Natural killer cell (primary cell): ENCODE results near the gene ARMC9. TPM values are rescaled to one million over a fixed set of nuclear protein-coding genes. Genes with fewer than 3 reads are reported as not detected.
A peak's percentile ranks its signal among the peaks of the same experiment; 100 is the strongest.

Source experiments
- ATAC-seq, 3 donors: fragments of 150-1000 bp in 2 of 3; fragments of 200-7000 bp in 1 of 3; cut with Tn5 transposase; 1 replicate in 1 of 3; 2 replicates in 2 of 3; pipeline ENCODE4 v1.10.0; 2021; ENCODE audit warnings: mild to moderate bottlenecking in 2 of 3, moderate library complexity in 2 of 3
- DNase-seq, 2 donors: peaks; one replicate each; pipeline versions ENCODE4 v3.0.0 to v3.0.0-alpha.2; 2013 to 2021; ENCODE audit warnings: mixed read lengths in 1 of 2
- H3K27ac ChIP-seq: one replicate; pipeline ENCODE4 v1.5.1; 2013; ENCODE audit warnings: mild to moderate bottlenecking, low read length
- H3K27me3 ChIP-seq: one replicate; pipeline ENCODE4 v1.6.1; 2013; ENCODE audit warnings: low read length; ENCODE audit not compliant: control insufficient read depth, insufficient read depth
- H3K36me3 ChIP-seq: one replicate; pipeline ENCODE4 v1.6.1; 2013; ENCODE audit warnings: low read length; ENCODE audit not compliant: control insufficient read depth, insufficient read depth
- H3K4me1 ChIP-seq: one replicate; pipeline ENCODE4 v1.6.1; 2013; ENCODE audit warnings: low read length; ENCODE audit not compliant: control insufficient read depth, insufficient read depth
- H3K4me3 ChIP-seq: one replicate; pipeline ENCODE4 v1.5.1; 2013; ENCODE audit warnings: low read length
- H3K9me3 ChIP-seq: one replicate; pipeline ENCODE4 v1.6.1; 2013; ENCODE audit warnings: low read length; ENCODE audit not compliant: control insufficient read depth, insufficient read depth
- H3K27ac Mint-ChIP-seq, 2 donors: one replicate each; pipeline ENCODE4 v1.8.0; 2022; ENCODE audit warnings: mild to moderate bottlenecking in 2 of 2, mixed read lengths in 2 of 2, moderate library complexity in 1 of 2
- H3K27me3 Mint-ChIP-seq, 2 donors: one replicate each; pipeline ENCODE4 v1.8.0; 2022; ENCODE audit warnings: low read depth in 2 of 2, mixed read lengths in 2 of 2
- H3K36me3 Mint-ChIP-seq: one replicate; pipeline ENCODE4 v1.8.0; 2022; ENCODE audit warnings: mixed read lengths
- H3K4me1 Mint-ChIP-seq, 2 donors: one replicate each; pipeline ENCODE4 v1.8.0; 2022; ENCODE audit warnings: mixed read lengths in 2 of 2
- H3K4me3 Mint-ChIP-seq: one replicate; pipeline ENCODE4 v1.8.0; 2022; ENCODE audit warnings: mild to moderate bottlenecking, moderate library complexity, mixed read lengths
- H3K9me3 Mint-ChIP-seq, 2 donors: one replicate each; pipeline ENCODE4 v1.8.0; 2022; ENCODE audit warnings: mixed read lengths in 2 of 2
- CTCF ChIP-seq: fragments of 200-600 bp; IDR thresholded peaks from one replicate; pipeline ENCODE4 v1.8.0; 2022; ENCODE audit warnings: antibody characterized with exemption
- WGBS: methylation state at CpG from one replicate; pipeline ENCODE4 v1.1.7; 2013; ENCODE audit warnings: missing lambda C conversion rate; ENCODE audit not compliant: insufficient coverage; 5-methylcytosine and 5-hydroxymethylcytosine counted together
- intact Hi-C: fragments of 100-400 bp; cut with micrococcal nuclease; formaldehyde crosslinking; loops from one replicate; pipeline ENCODE4 v1.14.2; 2022
- total RNA-seq, 4 donors: library from RNA; stranded (reverse); fragments of 120-200 nt in 1 of 4; gene quantifications; one replicate each; pipeline versions ENCODE4 v1.2.3 to v1.2.4, GENCODE V29; 2013 to 2022

The ARMC9 gene
- total RNA-seq, 3 donors from 2014 or later (not counting 1 experiment from before 2014, with no cell fraction given), result 1.2 to 2.3 (median 2.0) TPM

GRCh38 chr2:231245249-231246094, 47.0 kb downstream of the ARMC9 start:
- Histone ChIP-seq H3K4me1 (no peaks in the 10 kb centered on the region), H3K9me3 (no peaks in the 10 kb centered on the region), H3K36me3 (no peaks in the 10 kb centered on the region), H3K27me3 (no peaks in the 10 kb centered on the region), H3K4me3 (no peak overlapping the region), H3K27ac (no peak overlapping the region)
- Mint-ChIP-seq H3K4me1 (peaks cover 0 to 8% of the 10 kb centered on the region in 2 donors), H3K27ac (no peak overlapping the region), H3K27me3 (peaks cover 0 to 2% of the 10 kb centered on the region in 2 donors), H3K4me3 (no peak overlapping the region), H3K9me3 (no peaks in the 10 kb centered on the region), H3K36me3 (no peaks in the 10 kb centered on the region)
- intact Hi-C loops, result loop anchor here (5.0 kb wide), 1 partner anchor 167 kb away; no protein-coding TSS in a partner anchor
- 88% methylated on average over 9 of the region's 14 CpGs for WGBS
- ATAC-seq, result peak in 2 of 3 donors; percentile 52 to 53
- DNase-seq, result peak in 1 of 2 donors; percentile 37
- TF ChIP-seq CTCF, result no peak

GRCh38 chr2:231246171-231246842, 47.9 kb downstream of the ARMC9 start:
- intact Hi-C loops, result loop anchor here (5.0 kb wide), 1 partner anchor 166 kb away; no protein-coding TSS in a partner anchor
- 86% methylated on average over 6 of the region's 7 CpGs for WGBS
- Mint-ChIP-seq H3K27ac (no peak overlapping the region), H3K4me3 (no peak overlapping the region), H3K36me3 (no peaks in the 10 kb centered on the region), H3K9me3 (no peaks in the 10 kb centered on the region), H3K4me1 (peaks cover 0 to 8% of the 10 kb centered on the region in 2 donors), H3K27me3 (peaks cover 0 to 2% of the 10 kb centered on the region in 2 donors)
- ATAC-seq (no peak), DNase-seq (no peak)
- H3K27me3 ChIP-seq, result no peaks in the 10 kb centered on the region
- no peak overlapping the region for H3K27ac ChIP-seq
- no peaks in the 10 kb centered on the region for H3K36me3 ChIP-seq
- no peak for TF ChIP-seq CTCF
- no peaks in the 10 kb centered on the region for H3K4me1 ChIP-seq
- no peak overlapping the region for H3K4me3 ChIP-seq
- H3K9me3 ChIP-seq, result no peaks in the 10 kb centered on the region

DNA sequence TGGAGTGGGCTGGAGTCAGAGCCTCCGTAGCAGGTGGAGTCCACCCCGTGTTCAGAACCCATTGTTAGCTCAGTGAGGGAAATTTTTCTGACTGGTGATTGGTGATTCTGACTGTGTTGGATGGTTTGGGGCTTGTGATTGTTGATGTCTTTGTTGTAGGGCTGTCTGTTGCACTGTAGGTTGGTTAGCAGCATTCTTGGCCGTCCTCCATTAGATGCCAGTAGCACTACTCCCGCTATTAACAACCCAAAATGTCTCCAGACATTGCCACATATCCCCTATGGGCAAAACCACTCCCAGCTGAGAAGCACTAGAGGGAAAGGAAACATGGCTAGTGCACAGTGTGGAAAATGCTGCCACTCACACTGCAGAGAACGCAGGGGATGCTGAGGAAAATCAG, 51.7 kb downstream of the ARMC9 start:
- Histone ChIP-seq H3K27ac (no peak overlapping the region), H3K4me3 (no peak overlapping the region), H3K9me3 (no peaks in the 10 kb centered on the region), H3K4me1 (no peaks in the 10 kb centered on the region), H3K36me3 (no peaks in the 10 kb centered on the region), H3K27me3 (no peaks in the 10 kb centered on the region)
- Mint-ChIP-seq H3K27ac (no peak overlapping the region), H3K27me3 (peaks cover 0 to 2% of the 10 kb centered on the region in 2 donors), H3K9me3 (no peaks in the 10 kb centered on the region), H3K4me3 (no peak overlapping the region), H3K36me3 (no peaks in the 10 kb centered on the region), H3K4me1 (no peaks in the 10 kb centered on the region)
- TF ChIP-seq CTCF, result no peak
- no peak for ATAC-seq
- intact Hi-C loops, result no loop called here
- DNase-seq, result no peak
- 85% methylated on average over 4 of the region's 5 CpGs for WGBS
